H9 (cell line): Measurements from ENCODE around the gene KIF26B. TPM values are rescaled to one million over a fixed set of nuclear protein-coding genes. Genes with fewer than 3 reads are reported as not detected.

Experiments
- DNase-seq: peaks from one replicate; pipeline ENCODE4 v3.0.0-alpha.2; 2017
- H2AFZ ChIP-seq: one replicate; pipeline ENCODE4 v1.6.1; 2013; ENCODE audit warnings: mild to moderate bottlenecking, low read length, control low read depth, moderate library complexity
- H2AK5ac ChIP-seq: 2 replicates; pipeline ENCODE4 v1.6.1; 2013; ENCODE audit warnings: low read length, control low read depth, mixed read lengths; ENCODE audit not compliant: insufficient read length
- H2BK120ac ChIP-seq: one replicate; pipeline ENCODE4 v1.6.1; 2013; ENCODE audit warnings: low read depth, mild to moderate bottlenecking, low read length, control low read depth, inconsistent platforms; ENCODE audit not compliant: poor library complexity, severe bottlenecking
- H2BK12ac ChIP-seq: 2 replicates; pipeline ENCODE4 v1.6.1; 2013; ENCODE audit warnings: low read length, control low read depth, mixed read lengths, low read depth; ENCODE audit not compliant: insufficient read length
- H2BK15ac ChIP-seq: 2 replicates; pipeline ENCODE4 v1.6.1; 2013; ENCODE audit warnings: low read depth, low read length, control low read depth
- H2BK20ac ChIP-seq: one replicate; pipeline ENCODE4 v1.6.1; 2013; ENCODE audit warnings: low read depth, mild to moderate bottlenecking, low read length, control low read depth, inconsistent platforms; ENCODE audit not compliant: poor library complexity, severe bottlenecking
- H2BK5ac ChIP-seq: 2 replicates; pipeline ENCODE4 v1.6.1; 2013; ENCODE audit warnings: low read length, control low read depth, mixed read lengths; ENCODE audit not compliant: insufficient read length
- H3K14ac ChIP-seq: 2 replicates; pipeline ENCODE4 v1.6.1; 2013; ENCODE audit warnings: low read length, control low read depth; ENCODE audit not compliant: insufficient read depth
- H3K18ac ChIP-seq: 2 replicates; pipeline ENCODE4 v1.6.1; 2013; ENCODE audit warnings: low read depth, mild to moderate bottlenecking, mixed read lengths, low read length, control low read depth; ENCODE audit not compliant: insufficient read length
- H3K23ac ChIP-seq: 2 replicates; pipeline ENCODE4 v1.6.1; 2013; ENCODE audit warnings: low read length, control low read depth, mixed read lengths, low read depth; ENCODE audit not compliant: insufficient read length
- H3K23me2 ChIP-seq: 2 replicates; pipeline ENCODE4 v1.6.1; 2013; ENCODE audit warnings: low read depth, mild to moderate bottlenecking, mixed read lengths, low read length, control low read depth; ENCODE audit not compliant: insufficient read length, poor library complexity, severe bottlenecking
- H3K27ac ChIP-seq: 2 replicates; pipeline ENCODE4 v1.5.1; 2013; ENCODE audit warnings: low read length, control low read depth, mixed read lengths, low read depth; ENCODE audit not compliant: insufficient read length
- H3K27me3 ChIP-seq: 2 replicates; pipeline ENCODE4 v1.6.1; 2013; ENCODE audit warnings: low read length, control low read depth, inconsistent platforms; ENCODE audit not compliant: insufficient read depth
- H3K4ac ChIP-seq: 2 replicates; pipeline ENCODE4 v1.6.1; 2013; ENCODE audit warnings: low read depth, mild to moderate bottlenecking, control low read depth, inconsistent platforms, low read length, moderate library complexity
- H3K4me1 ChIP-seq: 2 replicates; pipeline ENCODE4 v1.6.1; 2013; ENCODE audit warnings: low read length, control low read depth, inconsistent platforms; ENCODE audit not compliant: insufficient read depth
- H3K4me2 ChIP-seq: 2 replicates; pipeline ENCODE4 v1.6.1; 2013; ENCODE audit warnings: low read length, control low read depth, mixed read lengths; ENCODE audit not compliant: insufficient read length, insufficient read depth
- H3K56ac ChIP-seq: 2 replicates; pipeline ENCODE4 v1.6.1; 2013; ENCODE audit warnings: low read depth, mild to moderate bottlenecking, mixed read lengths, low read length, control low read depth; ENCODE audit not compliant: insufficient read length
- H3K79me1 ChIP-seq: 2 replicates; pipeline ENCODE4 v1.6.1; 2013; ENCODE audit warnings: low read depth, mild to moderate bottlenecking, moderate library complexity, low read length, control low read depth, inconsistent platforms; ENCODE audit not compliant: insufficient read depth, poor library complexity, severe bottlenecking
- H3K79me2 ChIP-seq: 2 replicates; pipeline ENCODE4 v1.6.1; 2013; ENCODE audit warnings: low read length, control low read depth, inconsistent platforms; ENCODE audit not compliant: insufficient read depth
- H3K9ac ChIP-seq: 2 replicates; pipeline ENCODE4 v1.6.1; 2013; ENCODE audit warnings: low read length, control low read depth, mixed read lengths; ENCODE audit not compliant: insufficient read length; ENCODE audit errors: extremely low read depth
- H3K9me3 ChIP-seq: one replicate; pipeline ENCODE4 v1.6.1; 2013; ENCODE audit warnings: low read depth, low read length, inconsistent platforms; ENCODE audit not compliant: control insufficient read depth
- H3T11ph ChIP-seq: one replicate; pipeline ENCODE4 v1.6.1; 2013; ENCODE audit warnings: mild to moderate bottlenecking, low read length, control low read depth, inconsistent platforms
- H4K20me1 ChIP-seq: one replicate; pipeline ENCODE4 v1.6.1; 2013; ENCODE audit not compliant: control insufficient read depth, insufficient read length, insufficient read depth
- H4K5ac ChIP-seq: 2 replicates; pipeline ENCODE4 v1.6.1; 2013; ENCODE audit warnings: low read depth, mild to moderate bottlenecking, mixed read lengths, low read length, control low read depth; ENCODE audit not compliant: insufficient read length
- H4K8ac ChIP-seq: replicated peaks from 2 replicates; pipeline ENCODE4 v1.6.1; 2013; ENCODE audit warnings: low read length, control low read depth, mixed read lengths, low read depth; ENCODE audit not compliant: insufficient read length
- H4K91ac ChIP-seq: 2 replicates; pipeline ENCODE4 v1.6.1; 2013; ENCODE audit warnings: low read depth, mild to moderate bottlenecking, moderate library complexity, mixed read lengths, low read length, control low read depth; ENCODE audit not compliant: insufficient read length
- H3K27ac Mint-ChIP-seq, 3 experiments: 2 replicates in 2 of 3; 3 replicates in 1 of 3; pipeline ENCODE4 v1.8.0; 2020 to 2021; ENCODE audit warnings: mixed read lengths in 3 of 3, mild to moderate bottlenecking in 1 of 3, moderate library complexity in 1 of 3
- H3K27me3 Mint-ChIP-seq: 2 replicates; pipeline ENCODE4 v1.8.0; 2021; ENCODE audit warnings: low read depth, mild to moderate bottlenecking, moderate library complexity, mixed read lengths
- H3K36me3 Mint-ChIP-seq, 3 experiments: 2 replicates in 2 of 3; 3 replicates in 1 of 3; pipeline ENCODE4 v1.8.0; 2020 to 2021; ENCODE audit warnings: low read depth in 3 of 3, mixed read lengths in 3 of 3; ENCODE audit not compliant: insufficient read depth in 1 of 3
- H3K4me1 Mint-ChIP-seq, 2 experiments: 2 replicates each; pipeline ENCODE4 v1.8.0; 2020; ENCODE audit warnings: mixed read lengths in 2 of 2
- H3K4me3 Mint-ChIP-seq, 2 experiments: 2 replicates in 1 of 2; 3 replicates in 1 of 2; pipeline ENCODE4 v1.8.0; 2020 to 2021; ENCODE audit warnings: mild to moderate bottlenecking in 2 of 2, mixed read lengths in 2 of 2, moderate library complexity in 1 of 2
- H3K9me3 Mint-ChIP-seq, 2 experiments: 2 replicates in 1 of 2; 3 replicates in 1 of 2; pipeline ENCODE4 v1.8.0; 2020; ENCODE audit warnings: mild to moderate bottlenecking in 2 of 2, mixed read lengths in 2 of 2, moderate library complexity in 1 of 2
- WGBS: extraction: QIAGEN DNeasy Blood & Tissue Kit; methylation state at CpG from one replicate; pipeline ENCODE4 v1.1.7; 2013; ENCODE audit warnings: missing lambda C conversion rate, low lambda C conversion rate, mixed read lengths; ENCODE audit not compliant: insufficient read length; ENCODE audit errors: extremely low coverage; 5-methylcytosine and 5-hydroxymethylcytosine counted together
- total RNA-seq: library from RNA; stranded (reverse); gene quantifications from 2 replicates; pipeline ENCODE4 v1.2.1, GENCODE V29; 2021
- TF ChIP-seq, protein P1 (sequence below): fragments of 200-600 bp; sonication (generic); conservative IDR thresholded peaks from 3 replicates; pipeline ENCODE4 v1.8.0; 2021; ENCODE audit warnings: antibody characterized with exemption, mild to moderate bottlenecking

Gene KIF26B
- total RNA-seq, 1 experiment from 2014 or later: 0.13 TPM

DNA sequence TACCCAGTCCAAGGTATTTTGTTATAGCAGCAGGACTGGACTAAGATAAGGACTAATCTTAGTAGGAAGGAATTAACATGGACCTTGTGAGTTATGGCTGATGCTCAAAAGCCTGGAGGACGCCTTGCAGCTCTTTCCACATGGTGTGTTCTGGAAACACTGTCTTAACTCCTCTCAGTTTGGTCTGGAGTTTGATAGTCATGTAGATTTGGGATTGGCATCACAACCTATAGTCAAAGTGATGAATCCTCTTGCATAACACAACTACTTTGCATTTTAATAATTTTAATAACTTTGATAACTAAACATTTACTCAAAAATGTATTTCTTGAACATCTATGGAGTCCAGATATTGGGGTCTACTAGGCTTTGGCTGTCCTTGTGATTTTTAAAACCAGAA is 293.7 kb downstream of the KIF26B start:
- H2AFZ ChIP-seq: no peak overlapping the region
- H4K91ac ChIP-seq: no peak overlapping the region
- TF ChIP-seq, protein P1, sequence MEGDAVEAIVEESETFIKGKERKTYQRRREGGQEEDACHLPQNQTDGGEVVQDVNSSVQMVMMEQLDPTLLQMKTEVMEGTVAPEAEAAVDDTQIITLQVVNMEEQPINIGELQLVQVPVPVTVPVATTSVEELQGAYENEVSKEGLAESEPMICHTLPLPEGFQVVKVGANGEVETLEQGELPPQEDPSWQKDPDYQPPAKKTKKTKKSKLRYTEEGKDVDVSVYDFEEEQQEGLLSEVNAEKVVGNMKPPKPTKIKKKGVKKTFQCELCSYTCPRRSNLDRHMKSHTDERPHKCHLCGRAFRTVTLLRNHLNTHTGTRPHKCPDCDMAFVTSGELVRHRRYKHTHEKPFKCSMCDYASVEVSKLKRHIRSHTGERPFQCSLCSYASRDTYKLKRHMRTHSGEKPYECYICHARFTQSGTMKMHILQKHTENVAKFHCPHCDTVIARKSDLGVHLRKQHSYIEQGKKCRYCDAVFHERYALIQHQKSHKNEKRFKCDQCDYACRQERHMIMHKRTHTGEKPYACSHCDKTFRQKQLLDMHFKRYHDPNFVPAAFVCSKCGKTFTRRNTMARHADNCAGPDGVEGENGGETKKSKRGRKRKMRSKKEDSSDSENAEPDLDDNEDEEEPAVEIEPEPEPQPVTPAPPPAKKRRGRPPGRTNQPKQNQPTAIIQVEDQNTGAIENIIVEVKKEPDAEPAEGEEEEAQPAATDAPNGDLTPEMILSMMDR: no peak
- H3K79me2 ChIP-seq: no peaks in the 10 kb centered on the region
- H2BK15ac ChIP-seq: no peak overlapping the region
- no peak overlapping the region for H3K18ac ChIP-seq
- no peak overlapping the region for H4K5ac ChIP-seq
- no peaks in the 10 kb centered on the region for H3K23me2 ChIP-seq
- H4K20me1 ChIP-seq: no peaks in the 10 kb centered on the region
- H3K4me2 ChIP-seq: no peak overlapping the region
- DNase-seq: no peak
- H2BK20ac ChIP-seq: no peak overlapping the region
- H3K9me3 ChIP-seq: no peaks in the 10 kb centered on the region
- H3K27me3 Mint-ChIP-seq: no peaks in the 10 kb centered on the region
- no peak overlapping the region for H3K4ac ChIP-seq
- H3T11ph ChIP-seq: no peak overlapping the region
- peaks cover 0 to 2% (median 0%) of the 10 kb centered on the region in 3 experiments; a peak in 3 of 7 replicates for H3K36me3 Mint-ChIP-seq
- no peaks in the 10 kb centered on the region for H3K79me1 ChIP-seq
- no peak overlapping the region for H2BK120ac ChIP-seq
- H3K27ac Mint-ChIP-seq: no peak overlapping the region
- peaks cover 0 to 3% of the 10 kb centered on the region in 2 experiments; a peak in 1 of 5 replicates for H3K9me3 Mint-ChIP-seq
- no peak overlapping the region for H3K56ac ChIP-seq
- no peak overlapping the region for H3K4me3 Mint-ChIP-seq
- peaks cover 23 to 28% of the 10 kb centered on the region in 2 experiments for H3K4me1 Mint-ChIP-seq
- H2AK5ac ChIP-seq: no peak overlapping the region
- no CpG with 5 or more reads among the region's 1 CpG for WGBS
- H3K23ac ChIP-seq: no peak overlapping the region
- peaks cover 10% of the 10 kb centered on the region for H3K4me1 ChIP-seq
- no peak overlapping the region for H4K8ac ChIP-seq
- H2BK5ac ChIP-seq: no peak overlapping the region
- no peak overlapping the region for H2BK12ac ChIP-seq
- no peak overlapping the region for H3K9ac ChIP-seq
- no peak overlapping the region for H3K27ac ChIP-seq
- no peak overlapping the region for H3K14ac ChIP-seq
- H3K27me3 ChIP-seq: no peaks in the 10 kb centered on the region
